Breast epithelium (tissue), 4 donors: ENCODE measurements around the gene HIVEP2. TPM values are rescaled to one million over a fixed set of nuclear protein-coding genes. Genes with fewer than 3 reads are reported as not detected.

Experiments used
- DNase-seq, 2 donors: peaks; one replicate each; pipeline ENCODE4 v3.0.0-alpha.2; 2019; ENCODE audit warnings: low spot score in 2 of 2
- H3K27ac ChIP-seq, 2 donors: fragments of 200-600 bp; sonication (generic) in 1 of 2; one replicate each; pipeline ENCODE4 v1.5.1; 2016 to 2019; ENCODE audit warnings: mild to moderate bottlenecking in 1 of 2
- H3K27me3 ChIP-seq, 2 donors: fragments of 200-600 bp; sonication (generic) in 1 of 2; one replicate each; pipeline versions ENCODE4 v1.5.1 to v1.6.0; 2017 to 2019; ENCODE audit warnings: control low read depth in 1 of 2, mild to moderate bottlenecking in 1 of 2
- H3K36me3 ChIP-seq: fragments of 200-600 bp; one replicate; pipeline ENCODE4 v1.5.1; 2019
- H3K4me1 ChIP-seq, 2 donors: fragments of 200-600 bp; sonication (generic); one replicate each; pipeline ENCODE4 v1.5.1; 2016 to 2019; ENCODE audit warnings: control low read depth in 1 of 2
- H3K4me3 ChIP-seq, 3 donors: fragments of 200-600 bp; sonication (generic); 1 replicate in 2 of 3; 2 replicates in 1 of 3; pipeline ENCODE4 v1.5.1; 2016 to 2019; ENCODE audit warnings: mild to moderate bottlenecking in 3 of 3, moderate library complexity in 2 of 3
- H3K9me3 ChIP-seq, 2 donors: fragments of 200-600 bp; sonication (generic) in 1 of 2; one replicate each; pipeline ENCODE4 v1.5.1; 2016 to 2019; ENCODE audit warnings: control low read depth in 1 of 2
- POLR2A ChIP-seq: fragments of 450-650 bp; IDR thresholded peaks from one replicate; pipeline ENCODE4 v1.6.1; 2016; ENCODE audit warnings: antibody characterized with exemption, mild to moderate bottlenecking, moderate library complexity
- POLR2AphosphoS5 ChIP-seq, 3 donors: sonication (generic); formaldehyde crosslinking; IDR thresholded peaks; one replicate each; pipeline ENCODE4 v1.6.1; 2017; ENCODE audit warnings: antibody characterized with exemption in 3 of 3
- intact Hi-C: fragments of 100-400 bp; cut with DNase I; formaldehyde crosslinking; loops from one replicate; pipeline ENCODE4 v1.15.1; 2023; ENCODE audit warnings: low total_unique reads
- total RNA-seq, 3 donors: library from RNA; depleted of rRNA; stranded (reverse); fragments of >200 nt; gene quantifications; one replicate each; pipeline ENCODE4 v1.1.0, GENCODE V29; 2016
- TF ChIP-seq, protein P1 (sequence below), 3 donors: fragments of 450-650 bp; IDR thresholded peaks; one replicate each; pipeline ENCODE4 v1.5.1; 2016 to 2017; ENCODE audit warnings: antibody characterized with exemption in 3 of 3, mild to moderate bottlenecking in 3 of 3, moderate library complexity in 3 of 3

Gene HIVEP2
- total RNA-seq, 3 donors from 2014 or later, result 20.6 to 25.0 (median 23.9) TPM

DNA sequence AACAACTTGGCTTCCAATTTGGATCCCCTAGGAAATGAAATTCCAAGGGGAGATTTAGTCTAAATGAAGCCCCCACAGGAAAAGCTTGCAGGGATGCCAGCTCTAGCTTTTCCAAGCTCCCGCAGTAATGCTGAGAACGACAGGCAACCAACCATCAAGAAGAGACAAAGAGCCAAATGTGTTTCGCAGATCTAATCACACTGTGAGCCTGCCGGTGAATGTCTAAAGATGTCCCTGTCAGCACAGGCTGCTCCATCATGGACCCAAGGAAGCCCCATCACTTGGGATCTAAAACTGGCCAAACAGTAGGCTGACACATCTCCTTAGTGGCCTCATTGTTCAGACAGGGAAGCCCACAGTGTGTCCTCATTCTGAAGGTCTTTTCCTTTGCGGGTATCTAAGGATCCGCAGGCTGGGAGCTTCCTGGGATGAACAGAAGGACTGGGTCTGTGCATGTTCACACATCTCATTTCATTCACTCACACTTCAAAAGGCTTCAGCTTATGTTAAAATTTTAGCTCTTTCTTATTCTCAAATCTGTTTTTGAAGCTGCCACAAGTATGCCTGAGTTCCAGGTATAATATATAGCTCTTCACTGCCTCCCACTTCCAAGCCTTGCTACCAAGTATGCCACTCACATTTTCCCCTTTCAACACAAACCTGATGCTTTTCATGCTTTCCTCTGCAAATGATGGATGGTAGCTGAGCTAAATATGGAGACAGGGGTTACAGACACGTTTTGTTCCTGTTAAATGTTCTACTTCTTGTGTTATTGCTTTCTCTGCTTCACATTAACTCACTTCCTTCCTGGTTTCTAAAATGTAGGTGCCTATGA, 229.8 kb downstream of the HIVEP2 start:
- TF ChIP-seq, protein P1, sequence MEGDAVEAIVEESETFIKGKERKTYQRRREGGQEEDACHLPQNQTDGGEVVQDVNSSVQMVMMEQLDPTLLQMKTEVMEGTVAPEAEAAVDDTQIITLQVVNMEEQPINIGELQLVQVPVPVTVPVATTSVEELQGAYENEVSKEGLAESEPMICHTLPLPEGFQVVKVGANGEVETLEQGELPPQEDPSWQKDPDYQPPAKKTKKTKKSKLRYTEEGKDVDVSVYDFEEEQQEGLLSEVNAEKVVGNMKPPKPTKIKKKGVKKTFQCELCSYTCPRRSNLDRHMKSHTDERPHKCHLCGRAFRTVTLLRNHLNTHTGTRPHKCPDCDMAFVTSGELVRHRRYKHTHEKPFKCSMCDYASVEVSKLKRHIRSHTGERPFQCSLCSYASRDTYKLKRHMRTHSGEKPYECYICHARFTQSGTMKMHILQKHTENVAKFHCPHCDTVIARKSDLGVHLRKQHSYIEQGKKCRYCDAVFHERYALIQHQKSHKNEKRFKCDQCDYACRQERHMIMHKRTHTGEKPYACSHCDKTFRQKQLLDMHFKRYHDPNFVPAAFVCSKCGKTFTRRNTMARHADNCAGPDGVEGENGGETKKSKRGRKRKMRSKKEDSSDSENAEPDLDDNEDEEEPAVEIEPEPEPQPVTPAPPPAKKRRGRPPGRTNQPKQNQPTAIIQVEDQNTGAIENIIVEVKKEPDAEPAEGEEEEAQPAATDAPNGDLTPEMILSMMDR (IDR thresholded peaks at IDR 0.05), result no peak
- TF ChIP-seq POLR2AphosphoS5 (IDR thresholded peaks at IDR 0.05), result no peak
- TF ChIP-seq POLR2A, result no peak
- Histone ChIP-seq H3K4me1 (no peaks in the 10 kb centered on the region), H3K9me3 (peaks cover 7 to 8% of the 10 kb centered on the region in 2 donors), H3K36me3 (no peaks in the 10 kb centered on the region), H3K27ac (no peak overlapping the region), H3K4me3 (no peak overlapping the region), H3K27me3 (no peaks in the 10 kb centered on the region)
- no peak for DNase-seq
- intact Hi-C loops, result no loop called here

DNA sequence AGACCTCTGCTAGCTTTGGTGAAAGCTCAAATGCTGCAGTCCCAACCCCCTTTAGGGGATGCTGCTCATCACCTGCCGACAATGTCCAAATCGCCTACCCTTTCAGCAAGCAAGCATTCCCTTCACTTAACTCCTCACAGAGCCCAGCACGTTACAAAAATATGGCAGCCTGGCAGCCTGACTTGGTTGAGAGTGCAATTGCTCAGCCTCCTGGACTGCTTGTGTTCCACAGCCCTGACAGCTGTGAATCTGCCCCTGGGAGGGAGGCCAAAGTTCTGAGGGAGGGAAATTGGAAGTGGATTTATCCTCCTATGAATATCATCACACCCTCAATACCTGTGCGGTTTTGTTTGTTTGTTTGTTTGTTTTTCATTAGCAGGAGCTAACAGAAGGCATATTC, 231.0 kb downstream of the HIVEP2 start:
- H3K36me3 ChIP-seq, result no peaks in the 10 kb centered on the region
- intact Hi-C loops, result no loop called here
- H3K4me3 ChIP-seq, result no peak overlapping the region
- no peak for TF ChIP-seq POLR2A
- TF ChIP-seq, protein P1 (IDR thresholded peaks at IDR 0.05), result no peak
- no peak for TF ChIP-seq POLR2AphosphoS5 (IDR thresholded peaks at IDR 0.05)
- no peak for DNase-seq
- no peak overlapping the region for H3K27ac ChIP-seq
- H3K9me3 ChIP-seq, result peaks cover 0 to 5% of the 10 kb centered on the region in 2 donors
- H3K27me3 ChIP-seq, result no peaks in the 10 kb centered on the region
- no peaks in the 10 kb centered on the region for H3K4me1 ChIP-seq

DNA sequence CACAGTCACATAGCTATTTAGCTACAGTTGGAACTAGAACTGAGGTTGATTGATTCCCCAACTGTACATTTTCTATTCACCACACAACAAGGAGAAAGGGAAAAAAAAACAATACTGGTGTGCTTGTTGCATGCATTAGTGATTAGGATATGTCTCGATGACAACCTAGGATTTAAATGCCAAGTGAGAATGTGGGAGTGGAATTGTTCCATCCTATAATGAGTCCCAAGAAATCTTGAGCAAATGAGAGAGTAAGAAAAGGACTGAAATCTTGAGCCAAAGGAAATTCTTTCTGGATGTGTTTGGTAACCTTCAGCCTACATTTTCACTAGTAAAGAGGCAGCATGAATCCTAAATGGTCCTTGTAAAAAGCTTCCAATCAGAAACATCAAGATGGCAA, 232.7 kb downstream of the HIVEP2 start:
- Histone ChIP-seq H3K9me3 (no peaks in the 10 kb centered on the region), H3K27me3 (no peaks in the 10 kb centered on the region), H3K36me3 (no peaks in the 10 kb centered on the region), H3K4me3 (no peak overlapping the region), H3K4me1 (no peaks in the 10 kb centered on the region), H3K27ac (no peak overlapping the region)
- no peak for TF ChIP-seq POLR2AphosphoS5 (IDR thresholded peaks at IDR 0.05)
- DNase-seq, result no peak
- intact Hi-C loops, result no loop called here

DNA sequence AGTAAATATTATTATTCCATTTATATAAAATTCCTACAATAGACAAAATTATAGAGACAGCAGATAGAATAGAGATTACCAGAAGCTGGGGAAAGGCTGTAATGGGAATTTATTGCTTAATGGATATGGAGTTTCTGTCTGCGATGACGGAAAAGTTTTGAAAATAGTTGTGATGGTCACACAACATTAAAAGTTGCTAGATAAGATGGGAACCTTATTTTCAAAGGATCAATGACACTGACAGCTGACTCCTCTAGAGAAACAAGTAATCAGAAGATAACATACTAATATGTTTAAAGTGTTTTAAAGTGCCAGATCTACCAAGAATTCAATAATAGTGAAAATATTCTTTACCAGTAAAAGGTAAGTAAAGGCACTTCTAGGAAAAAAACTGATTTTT, 236.3 kb downstream of the HIVEP2 start:
- no peaks in the 10 kb centered on the region for H3K4me1 ChIP-seq
- H3K27ac ChIP-seq, result no peak overlapping the region
- DNase-seq, result no peak
- H3K9me3 ChIP-seq, result no peaks in the 10 kb centered on the region
- H3K27me3 ChIP-seq, result no peaks in the 10 kb centered on the region
- intact Hi-C loops, result no loop called here
- no peak overlapping the region for H3K4me3 ChIP-seq
- H3K36me3 ChIP-seq, result no peaks in the 10 kb centered on the region
- TF ChIP-seq POLR2A (no peak), POLR2AphosphoS5 (IDR thresholded peaks at IDR 0.05) (no peak)
- TF ChIP-seq, protein P1 (IDR thresholded peaks at IDR 0.05), result no peak

DNA sequence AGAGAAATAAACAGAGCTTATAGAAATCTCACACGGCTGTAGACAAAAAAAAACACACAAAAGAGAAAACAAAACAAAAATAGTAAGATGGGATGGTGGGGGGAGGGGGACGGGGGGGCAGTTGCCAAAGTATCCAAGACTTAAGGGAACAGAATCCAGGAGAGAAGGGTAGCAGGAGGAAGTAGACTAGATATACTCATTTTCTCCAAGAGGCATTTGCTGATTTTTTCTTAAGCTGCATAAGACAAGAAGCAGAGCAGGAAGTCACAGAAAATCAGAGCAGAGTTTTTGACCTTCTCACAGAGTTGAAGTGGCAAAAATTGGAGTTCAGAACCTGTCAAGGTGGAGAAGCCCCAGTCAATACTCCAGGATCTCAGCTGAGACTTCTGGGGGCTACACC, 237.7 kb downstream of the HIVEP2 start:
- no peaks in the 10 kb centered on the region for H3K36me3 ChIP-seq
- H3K27me3 ChIP-seq, result no peaks in the 10 kb centered on the region
- H3K27ac ChIP-seq, result no peak overlapping the region
- H3K4me1 ChIP-seq, result no peaks in the 10 kb centered on the region
- no peak overlapping the region for H3K4me3 ChIP-seq
- H3K9me3 ChIP-seq, result no peaks in the 10 kb centered on the region
- TF ChIP-seq POLR2A (no peak), POLR2AphosphoS5 (IDR thresholded peaks at IDR 0.05) (no peak)
- TF ChIP-seq, protein P1 (IDR thresholded peaks at IDR 0.05), result no peak
- intact Hi-C loops, result no loop called here
- DNase-seq, result no peak
